Right renal pelvis (tissue), 4 donors: ENCODE data around the gene AMIGO2. TPM values are rescaled to one million over a fixed set of nuclear protein-coding genes. Genes with fewer than 3 reads are reported as not detected.
A peak's percentile ranks its signal among the peaks of the same experiment; 100 is the strongest.
"Not testable (repeated sequence)": the region's sequence is repeated elsewhere in the genome, so short reads cannot be mapped to it uniquely, and the experiment has no call there.

Source experiments
- DNase-seq, 4 donors: peaks; one replicate each; pipeline ENCODE4 v3.0.0-alpha.2; 2013; ENCODE audit warnings: low read depth in 4 of 4, low spot score in 3 of 4, missing footprints in 1 of 4
- polyA plus RNA-seq, 4 donors: library from polyadenylated mRNA; unstranded; fragments of 120-200 nt; gene quantifications; one replicate each; pipeline ENCODE4 v1.2.1, GENCODE V29; 2013; ENCODE audit not compliant: insufficient read length in 4 of 4

Gene AMIGO2
- polyA plus RNA-seq, result 10 to 100 TPM; 44.4 to 61.8 (median 51.9) TPM

GRCh38 chr12:47079468-47079980 lies at the start of gene AMIGO2, which contains the start of gene PCED1B:
TSS of gene AMIGO2 (minus strand) at chr12:47079959. CDS start at chr12:47079002, 957 bp downstream.
TSS of gene PCED1B (plus strand) at chr12:47079621. CDS start at chr12:47235064, 155,443 bp downstream.
- peak in 1 of 4 donors; percentile 45 for DNase-seq

GRCh38 chr12:47126246-47126645 lies 46.5 kb upstream of the AMIGO2 start:
- DNase-seq, result no peak

GRCh38 chr12:47124451-47124850 lies 44.7 kb upstream of the AMIGO2 start:
- DNase-seq, result no peak

- DNase-seq, result no peak
These were observed 44.0 kb upstream of the AMIGO2 start for GRCh38 chr12:47123730-47124129.

GRCh38 chr12:47122602-47123001 lies 42.8 kb upstream of the AMIGO2 start:
- no peak for DNase-seq

- no peak for DNase-seq
These were observed 41.4 kb upstream of the AMIGO2 start for GRCh38 chr12:47121146-47121545.

- no peak for DNase-seq
These were observed 41.0 kb upstream of the AMIGO2 start for GRCh38 chr12:47120736-47121135.

- not testable (repeated sequence) for DNase-seq
These were observed 37.5 kb upstream of the AMIGO2 start for GRCh38 chr12:47117305-47117704.

- no peak for DNase-seq
These were observed 34.7 kb upstream of the AMIGO2 start for GRCh38 chr12:47114481-47114892.

- DNase-seq, result no peak
These were observed 32.9 kb upstream of the AMIGO2 start for GRCh38 chr12:47112679-47113078.

GRCh38 chr12:47111854-47112253 lies 32.1 kb upstream of the AMIGO2 start:
- DNase-seq, result no peak

- no peak for DNase-seq
These were observed 31.6 kb upstream of the AMIGO2 start for GRCh38 chr12:47111392-47111778.

GRCh38 chr12:47110718-47111391 lies 31.1 kb upstream of the AMIGO2 start:
- DNase-seq, result no peak

- no peak for DNase-seq
These were observed 30.3 kb upstream of the AMIGO2 start for GRCh38 chr12:47110011-47110541.

GRCh38 chr12:47107926-47108325 lies 28.2 kb upstream of the AMIGO2 start:
- DNase-seq, result no peak

- no peak for DNase-seq
These were observed 27.7 kb upstream of the AMIGO2 start for GRCh38 chr12:47107446-47107845.

GRCh38 chr12:47105914-47106674 lies 26.3 kb upstream of the AMIGO2 start:
- no peak for DNase-seq

GRCh38 chr12:47102845-47103651 lies 23.3 kb upstream of the AMIGO2 start:
- DNase-seq, result no peak

- no peak for DNase-seq
These were observed 22.6 kb upstream of the AMIGO2 start for GRCh38 chr12:47102406-47102805.

- DNase-seq, result no peak
These were observed 20.4 kb upstream of the AMIGO2 start for GRCh38 chr12:47100160-47100559.

- DNase-seq, result no peak
These were observed 19.9 kb upstream of the AMIGO2 start for GRCh38 chr12:47099610-47100009.
